Osteocyte (in vitro differentiated cells): ENCODE measurements around the gene CFAP61. TPM values are rescaled to one million over a fixed set of nuclear protein-coding genes. Genes with fewer than 3 reads are reported as not detected.

Source experiments
- DNase-seq: peaks from one replicate; pipeline ENCODE4 v3.0.0; 2021; ENCODE audit warnings: mixed read lengths; ENCODE audit not compliant: unreplicated experiment; ENCODE audit errors: extremely low spot score
- H3K27ac Mint-ChIP-seq: one replicate; pipeline ENCODE4 v1.8.0; 2021; ENCODE audit warnings: mild to moderate bottlenecking, mixed read lengths; ENCODE audit not compliant: unreplicated experiment
- H3K27me3 Mint-ChIP-seq: one replicate; pipeline ENCODE4 v1.8.0; 2021; ENCODE audit warnings: mixed read lengths; ENCODE audit not compliant: unreplicated experiment
- H3K36me3 Mint-ChIP-seq: one replicate; pipeline ENCODE4 v1.8.0; 2021; ENCODE audit warnings: mixed read lengths; ENCODE audit not compliant: unreplicated experiment
- H3K4me1 Mint-ChIP-seq: one replicate; pipeline ENCODE4 v1.8.0; 2021; ENCODE audit warnings: mixed read lengths; ENCODE audit not compliant: unreplicated experiment
- H3K4me3 Mint-ChIP-seq: one replicate; pipeline ENCODE4 v1.8.0; 2021; ENCODE audit warnings: mild to moderate bottlenecking, moderate library complexity, mixed read lengths; ENCODE audit not compliant: unreplicated experiment
- H3K9me3 Mint-ChIP-seq: one replicate; pipeline ENCODE4 v1.8.0; 2021; ENCODE audit warnings: mixed read lengths; ENCODE audit not compliant: unreplicated experiment
- total RNA-seq: library from RNA; stranded (reverse); gene quantifications from 2 replicates; pipeline ENCODE4 v1.2.1, GENCODE V29; 2021
- TF ChIP-seq, protein P1 (sequence below): fragments of 200-600 bp; sonication (generic); IDR thresholded peaks from 2 replicates; pipeline ENCODE4 v1.5.0; 2021; ENCODE audit warnings: antibody characterized with exemption, mild to moderate bottlenecking, moderate library complexity

Gene CFAP61
- total RNA-seq, 1 donor from 2014 or later = not detected

GRCh38 chr20:20368418-20369249 lies 316.3 kb downstream of the CFAP61 start:
- peaks cover 70% of the 10 kb centered on the region for H3K27me3 Mint-ChIP-seq

DNA sequence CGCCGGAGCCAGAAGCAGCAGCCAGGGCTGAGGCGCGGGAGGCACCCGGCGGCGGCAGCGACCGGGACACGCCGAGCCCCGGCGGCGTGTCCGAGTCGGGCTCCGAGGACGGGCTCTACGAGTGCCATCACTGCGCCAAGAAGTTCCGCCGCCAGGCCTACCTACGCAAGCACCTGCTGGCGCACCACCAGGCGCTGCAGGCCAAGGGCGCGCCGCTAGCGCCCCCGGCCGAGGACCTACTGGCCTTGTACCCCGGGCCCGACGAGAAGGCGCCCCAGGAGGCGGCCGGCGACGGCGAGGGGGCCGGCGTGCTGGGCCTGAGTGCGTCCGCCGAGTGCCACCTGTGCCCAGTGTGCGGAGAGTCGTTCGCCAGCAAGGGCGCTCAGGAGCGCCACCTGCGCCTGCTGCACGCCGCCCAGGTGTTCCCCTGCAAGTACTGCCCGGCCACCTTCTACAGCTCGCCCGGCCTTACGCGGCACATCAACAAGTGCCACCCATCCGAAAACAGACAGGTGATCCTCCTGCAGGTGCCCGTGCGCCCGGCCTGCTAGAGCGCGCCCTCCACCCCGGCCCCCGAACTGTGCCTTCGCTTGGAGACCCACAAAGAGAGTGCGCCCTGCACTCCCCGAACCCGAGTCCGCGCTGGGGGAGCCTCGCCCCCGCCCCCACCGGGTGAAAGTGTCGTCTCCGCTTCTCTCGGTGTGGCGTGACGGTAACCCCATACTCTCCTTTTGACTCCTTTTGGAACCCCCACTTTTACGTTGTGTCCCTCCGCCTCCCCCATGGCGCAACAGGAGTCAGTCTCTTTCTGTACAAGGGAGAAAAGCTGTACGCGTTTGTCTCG lies 317.1 kb downstream of the CFAP61 start:
- peak overlapping the region; percentile 61 for H3K4me3 Mint-ChIP-seq
- TF ChIP-seq, protein P1, sequence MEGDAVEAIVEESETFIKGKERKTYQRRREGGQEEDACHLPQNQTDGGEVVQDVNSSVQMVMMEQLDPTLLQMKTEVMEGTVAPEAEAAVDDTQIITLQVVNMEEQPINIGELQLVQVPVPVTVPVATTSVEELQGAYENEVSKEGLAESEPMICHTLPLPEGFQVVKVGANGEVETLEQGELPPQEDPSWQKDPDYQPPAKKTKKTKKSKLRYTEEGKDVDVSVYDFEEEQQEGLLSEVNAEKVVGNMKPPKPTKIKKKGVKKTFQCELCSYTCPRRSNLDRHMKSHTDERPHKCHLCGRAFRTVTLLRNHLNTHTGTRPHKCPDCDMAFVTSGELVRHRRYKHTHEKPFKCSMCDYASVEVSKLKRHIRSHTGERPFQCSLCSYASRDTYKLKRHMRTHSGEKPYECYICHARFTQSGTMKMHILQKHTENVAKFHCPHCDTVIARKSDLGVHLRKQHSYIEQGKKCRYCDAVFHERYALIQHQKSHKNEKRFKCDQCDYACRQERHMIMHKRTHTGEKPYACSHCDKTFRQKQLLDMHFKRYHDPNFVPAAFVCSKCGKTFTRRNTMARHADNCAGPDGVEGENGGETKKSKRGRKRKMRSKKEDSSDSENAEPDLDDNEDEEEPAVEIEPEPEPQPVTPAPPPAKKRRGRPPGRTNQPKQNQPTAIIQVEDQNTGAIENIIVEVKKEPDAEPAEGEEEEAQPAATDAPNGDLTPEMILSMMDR = no peak
- no peak for DNase-seq
- peaks cover 72% of the 10 kb centered on the region for H3K27me3 Mint-ChIP-seq
- H3K27ac Mint-ChIP-seq = no peak overlapping the region
- peaks cover 7% of the 10 kb centered on the region for H3K4me1 Mint-ChIP-seq
- H3K36me3 Mint-ChIP-seq = no peaks in the 10 kb centered on the region
- no peaks in the 10 kb centered on the region for H3K9me3 Mint-ChIP-seq

More at GRCh38 chr20:20368418-20369249, 316.3 kb downstream of the CFAP61 start:
- no peak overlapping the region for H3K4me3 Mint-ChIP-seq
- H3K27ac Mint-ChIP-seq = no peak overlapping the region
- peaks cover 7% of the 10 kb centered on the region for H3K4me1 Mint-ChIP-seq
- no peaks in the 10 kb centered on the region for H3K9me3 Mint-ChIP-seq
- no peak for DNase-seq
- TF ChIP-seq, protein P1 = no peak
- H3K36me3 Mint-ChIP-seq = no peaks in the 10 kb centered on the region

DNA sequence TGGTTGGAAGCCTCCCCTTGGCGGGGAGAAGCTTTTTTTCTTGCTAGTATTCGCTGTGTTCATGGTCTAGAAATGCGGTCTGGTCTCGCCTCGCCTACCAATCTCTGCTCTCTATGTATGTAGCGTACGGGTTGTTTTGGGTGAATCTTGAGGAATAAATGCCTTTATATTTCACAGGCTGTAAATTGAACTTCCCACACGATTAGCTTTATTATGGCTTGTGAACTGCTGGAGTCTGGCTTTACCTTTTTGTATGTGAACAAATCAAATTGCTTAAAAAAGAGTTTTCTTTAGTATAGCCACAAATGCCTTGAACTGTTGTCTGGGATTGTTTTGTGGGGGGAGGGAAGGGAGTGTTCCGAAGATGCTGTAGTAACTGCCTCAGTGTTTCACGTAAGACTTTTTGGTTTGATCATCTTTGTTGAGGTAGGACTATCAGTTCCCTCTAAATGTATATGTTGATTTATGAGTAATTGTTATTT lies 317.8 kb downstream of the CFAP61 start:
- Mint-ChIP-seq H3K4me1 (peaks cover 7% of the 10 kb centered on the region), H3K9me3 (no peaks in the 10 kb centered on the region), H3K36me3 (no peaks in the 10 kb centered on the region), H3K4me3 (peak overlapping the region; percentile 61), H3K27me3 (peaks cover 73% of the 10 kb centered on the region), H3K27ac (no peak overlapping the region)
- TF ChIP-seq, protein P1 = no peak
- DNase-seq = no peak

GRCh38 chr20:20371083-20371482 lies 318.8 kb downstream of the CFAP61 start:
- H3K27ac Mint-ChIP-seq = no peak overlapping the region
- TF ChIP-seq, protein P1 = no peak
- H3K9me3 Mint-ChIP-seq = no peaks in the 10 kb centered on the region
- H3K27me3 Mint-ChIP-seq = peaks cover 73% of the 10 kb centered on the region
- no peak overlapping the region for H3K4me3 Mint-ChIP-seq
- DNase-seq = no peak
- peaks cover 7% of the 10 kb centered on the region for H3K4me1 Mint-ChIP-seq
- H3K36me3 Mint-ChIP-seq = no peaks in the 10 kb centered on the region

GRCh38 chr20:20371681-20372080 lies 319.3 kb downstream of the CFAP61 start:
- Mint-ChIP-seq H3K27ac (no peak overlapping the region), H3K4me3 (no peak overlapping the region), H3K4me1 (peaks cover 7% of the 10 kb centered on the region), H3K36me3 (no peaks in the 10 kb centered on the region), H3K9me3 (no peaks in the 10 kb centered on the region), H3K27me3 (peaks cover 72% of the 10 kb centered on the region)
- DNase-seq = no peak
- TF ChIP-seq, protein P1 = no peak
